Nephron (organoid): ENCODE results near the gene DPP10.

Experiments
- H3K27ac Mint-ChIP-seq, 3 experiments: 2 replicates each; pipeline ENCODE4 v1.8.0; 2020; ENCODE audit warnings: mixed read lengths in 3 of 3, mild to moderate bottlenecking in 2 of 3, moderate library complexity in 1 of 3
- H3K27me3 Mint-ChIP-seq: 2 replicates; pipeline ENCODE4 v1.8.0; 2021; ENCODE audit warnings: low read depth, mild to moderate bottlenecking, moderate library complexity, mixed read lengths
- H3K36me3 Mint-ChIP-seq: 2 replicates; pipeline ENCODE4 v1.8.0; 2020; ENCODE audit warnings: low read depth, mixed read lengths
- H3K4me1 Mint-ChIP-seq: 2 replicates; pipeline ENCODE4 v1.8.0; 2020; ENCODE audit warnings: mixed read lengths
- H3K4me3 Mint-ChIP-seq, 3 experiments: 2 replicates each; pipeline ENCODE4 v1.8.0; 2020; ENCODE audit warnings: mild to moderate bottlenecking in 3 of 3, mixed read lengths in 3 of 3, moderate library complexity in 2 of 3
- H3K9me3 Mint-ChIP-seq: 2 replicates; pipeline ENCODE4 v1.8.0; 2020; ENCODE audit warnings: mixed read lengths
- CTCF ChIP-seq, 3 experiments: fragments of 200-600 bp; sonication (generic); IDR thresholded peaks; one replicate each; pipeline ENCODE4 v1.5.0; 2021; ENCODE audit warnings: antibody characterized with exemption in 3 of 3; ENCODE audit not compliant: unreplicated experiment in 3 of 3

DPP10 gene

GRCh38 chr2:115034801-115035200 is 592.4 kb downstream of the DPP10 start:
- H3K9me3 Mint-ChIP-seq: no peaks in the 10 kb centered on the region
- H3K27me3 Mint-ChIP-seq: no peaks in the 10 kb centered on the region
- H3K36me3 Mint-ChIP-seq: no peaks in the 10 kb centered on the region
- H3K4me3 Mint-ChIP-seq: no peak overlapping the region
- H3K27ac Mint-ChIP-seq: no peak overlapping the region
- no peaks in the 10 kb centered on the region for H3K4me1 Mint-ChIP-seq
- TF ChIP-seq CTCF (IDR thresholded peaks at IDR 0.05; ENCODE audit: unreplicated experiment in 3 of 3): no peak

GRCh38 chr2:115036818-115037217 is 594.4 kb downstream of the DPP10 start:
- no peaks in the 10 kb centered on the region for H3K4me1 Mint-ChIP-seq
- H3K36me3 Mint-ChIP-seq: no peaks in the 10 kb centered on the region
- no peak overlapping the region for H3K4me3 Mint-ChIP-seq
- H3K27ac Mint-ChIP-seq: no peak overlapping the region
- TF ChIP-seq CTCF (IDR thresholded peaks at IDR 0.05; ENCODE audit: unreplicated experiment in 3 of 3): no peak
- H3K27me3 Mint-ChIP-seq: no peaks in the 10 kb centered on the region
- H3K9me3 Mint-ChIP-seq: no peaks in the 10 kb centered on the region

GRCh38 chr2:115057473-115057872 is 615.0 kb downstream of the DPP10 start:
- Mint-ChIP-seq H3K9me3 (no peaks in the 10 kb centered on the region), H3K36me3 (no peaks in the 10 kb centered on the region), H3K27ac (no peak overlapping the region), H3K4me3 (no peak overlapping the region), H3K27me3 (no peaks in the 10 kb centered on the region), H3K4me1 (no peaks in the 10 kb centered on the region)
- no peak for TF ChIP-seq CTCF (IDR thresholded peaks at IDR 0.05; ENCODE audit: unreplicated experiment in 3 of 3)

- Mint-ChIP-seq H3K4me1 (no peaks in the 10 kb centered on the region), H3K27ac (no peak overlapping the region), H3K36me3 (no peaks in the 10 kb centered on the region), H3K27me3 (no peaks in the 10 kb centered on the region), H3K4me3 (no peak overlapping the region), H3K9me3 (no peaks in the 10 kb centered on the region)
- TF ChIP-seq CTCF (IDR thresholded peaks at IDR 0.05; ENCODE audit: unreplicated experiment in 3 of 3): no peak
Measured at GRCh38 chr2:115070002-115070401, 627.6 kb downstream of the DPP10 start.

- Mint-ChIP-seq H3K36me3 (no peaks in the 10 kb centered on the region), H3K27ac (no peak overlapping the region), H3K4me1 (no peaks in the 10 kb centered on the region), H3K27me3 (no peaks in the 10 kb centered on the region), H3K4me3 (no peak overlapping the region), H3K9me3 (no peaks in the 10 kb centered on the region)
- TF ChIP-seq CTCF (IDR thresholded peaks at IDR 0.05; ENCODE audit: unreplicated experiment in 3 of 3): no peak
Measured at GRCh38 chr2:115071534-115071933, 629.1 kb downstream of the DPP10 start.

GRCh38 chr2:115075800-115076199 is 633.4 kb downstream of the DPP10 start:
- Mint-ChIP-seq H3K27ac (no peak overlapping the region), H3K9me3 (no peaks in the 10 kb centered on the region), H3K4me3 (no peak overlapping the region), H3K36me3 (no peaks in the 10 kb centered on the region), H3K4me1 (no peaks in the 10 kb centered on the region), H3K27me3 (no peaks in the 10 kb centered on the region)
- TF ChIP-seq CTCF (IDR thresholded peaks at IDR 0.05; ENCODE audit: unreplicated experiment in 3 of 3): no peak
